Caco-2 (cell line): ENCODE data around the gene KIF27. TPM values are rescaled to one million over a fixed set of nuclear protein-coding genes. Genes with fewer than 3 reads are reported as not detected.
"Not testable (repeated sequence)": the region's sequence is repeated elsewhere in the genome, so short reads cannot be mapped to it uniquely, and the experiment has no call there.

ENCODE experiments used
- BruUV-seq: library from RNA; stranded (reverse); fragments of 400-500 nt; replicated peaks from 2 replicates; lab custom pipeline; 2021; lab: Mats Ljungman, UMichigan
- CTCF ChIA-PET: fragments of 300-600 bp; sonication (Branson Sonifier 250); formaldehyde crosslinking; loops from one replicate; lab custom pipeline; 2022; ENCODE audit warnings: antibody characterized with exemption; lab: Charles Lee
- POLR2A ChIA-PET: fragments of 300-600 bp; sonication (Branson Sonifier 250); formaldehyde crosslinking; loops from one replicate; lab custom pipeline; 2022; ENCODE audit warnings: antibody characterized with exemption; lab: Charles Lee
- DNase-seq, 2 experiments: peaks; one replicate each; pipeline versions ENCODE4 v3.0.0 to v3.0.0-alpha.2; 2020 to 2022
- H3K27me3 ChIP-seq: replicated peaks from 2 replicates; pipeline ENCODE4 v1.6.0; 2011; ENCODE audit warnings: low read length; ENCODE audit not compliant: control insufficient read depth, insufficient read depth
- H3K36me3 ChIP-seq: 2 replicates; pipeline ENCODE4 v1.5.1; 2011; ENCODE audit warnings: low read length; ENCODE audit not compliant: control insufficient read depth, insufficient read depth
- H3K4me1 ChIP-seq: fragments of 250-450 bp; sonication (Bioruptor Pico); 2 replicates; pipeline ENCODE4 v1.5.1; 2020; ENCODE audit warnings: mild to moderate bottlenecking
- H3K4me3 ChIP-seq: 2 replicates; pipeline ENCODE4 v1.5.1; 2011; ENCODE audit warnings: low read depth, mild to moderate bottlenecking, control low read depth, low read length
- H3K9me3 ChIP-seq: fragments of 250-450 bp; sonication (Bioruptor Pico); 2 replicates; pipeline ENCODE4 v1.5.1; 2020; ENCODE audit warnings: mild to moderate bottlenecking, moderate library complexity
- H3K27ac Mint-ChIP-seq: one replicate; pipeline ENCODE4 v1.8.0; 2022; ENCODE audit warnings: mixed read lengths; ENCODE audit not compliant: unreplicated experiment
- H3K27me3 Mint-ChIP-seq: one replicate; pipeline ENCODE4 v1.8.0; 2022; ENCODE audit warnings: mixed read lengths; ENCODE audit not compliant: insufficient read depth, unreplicated experiment
- H3K36me3 Mint-ChIP-seq: one replicate; pipeline ENCODE4 v1.8.0; 2022; ENCODE audit warnings: mild to moderate bottlenecking, mixed read lengths; ENCODE audit not compliant: insufficient read depth, unreplicated experiment
- H3K4me1 Mint-ChIP-seq: one replicate; pipeline ENCODE4 v1.8.0; 2022; ENCODE audit warnings: low read depth, mixed read lengths; ENCODE audit not compliant: unreplicated experiment
- H3K4me3 Mint-ChIP-seq: one replicate; pipeline ENCODE4 v1.8.0; 2022; ENCODE audit warnings: mild to moderate bottlenecking, moderate library complexity, mixed read lengths; ENCODE audit not compliant: unreplicated experiment
- H3K9me3 Mint-ChIP-seq: one replicate; pipeline ENCODE4 v1.8.0; 2022; ENCODE audit warnings: mixed read lengths; ENCODE audit not compliant: unreplicated experiment
- intact Hi-C: fragments of 100-400 bp; cut with micrococcal nuclease; formaldehyde crosslinking; loops from one replicate; pipeline ENCODE4 v1.10.0; 2022; ENCODE audit not compliant: unreplicated experiment
- total RNA-seq: library from RNA; stranded (reverse); gene quantifications from 2 replicates; pipeline ENCODE4 v1.2.3, GENCODE V29; 2022

Gene KIF27
- total RNA-seq, 1 experiment from 2014 or later: 1.8 TPM

GRCh38 chr9:83817011-83817355 is 104.2 kb downstream of the KIF27 start:
- CTCF ChIA-PET, H3K27me3 Mint-ChIP-seq, H3K36me3 ChIP-seq, H3K9me3 Mint-ChIP-seq, H3K4me1 Mint-ChIP-seq, POLR2A ChIA-PET, H3K27me3 ChIP-seq, H3K9me3 ChIP-seq, H3K4me1 ChIP-seq, H3K36me3 Mint-ChIP-seq, intact Hi-C loops, H3K27ac Mint-ChIP-seq, DNase-seq, BruUV-seq: not testable (repeated sequence)
- H3K4me3 ChIP-seq: peak overlapping the region; percentile 41
- peak overlapping the region; percentile 76 for H3K4me3 Mint-ChIP-seq

GRCh38 chr9:83815120-83815519 is 106.1 kb downstream of the KIF27 start:
- BruUV-seq, intact Hi-C loops, H3K4me3 Mint-ChIP-seq: not testable (repeated sequence)

GRCh38 chr9:83809213-83809612 is 112.0 kb downstream of the KIF27 start:
- H3K4me1 ChIP-seq, H3K9me3 ChIP-seq, H3K27ac Mint-ChIP-seq, BruUV-seq, H3K36me3 Mint-ChIP-seq, H3K9me3 Mint-ChIP-seq, intact Hi-C loops, H3K4me1 Mint-ChIP-seq, H3K4me3 Mint-ChIP-seq, H3K27me3 Mint-ChIP-seq, DNase-seq, CTCF ChIA-PET, POLR2A ChIA-PET, H3K36me3 ChIP-seq, H3K27me3 ChIP-seq, H3K4me3 ChIP-seq: not testable (repeated sequence)

More at GRCh38 chr9:83815120-83815519, 106.1 kb downstream of the KIF27 start:
- H3K4me1 ChIP-seq, DNase-seq, H3K27ac Mint-ChIP-seq, H3K27me3 ChIP-seq, H3K36me3 ChIP-seq, H3K9me3 ChIP-seq, H3K36me3 Mint-ChIP-seq, H3K4me1 Mint-ChIP-seq, CTCF ChIA-PET, H3K4me3 ChIP-seq, POLR2A ChIA-PET, H3K9me3 Mint-ChIP-seq, H3K27me3 Mint-ChIP-seq: not testable (repeated sequence)

DNA sequence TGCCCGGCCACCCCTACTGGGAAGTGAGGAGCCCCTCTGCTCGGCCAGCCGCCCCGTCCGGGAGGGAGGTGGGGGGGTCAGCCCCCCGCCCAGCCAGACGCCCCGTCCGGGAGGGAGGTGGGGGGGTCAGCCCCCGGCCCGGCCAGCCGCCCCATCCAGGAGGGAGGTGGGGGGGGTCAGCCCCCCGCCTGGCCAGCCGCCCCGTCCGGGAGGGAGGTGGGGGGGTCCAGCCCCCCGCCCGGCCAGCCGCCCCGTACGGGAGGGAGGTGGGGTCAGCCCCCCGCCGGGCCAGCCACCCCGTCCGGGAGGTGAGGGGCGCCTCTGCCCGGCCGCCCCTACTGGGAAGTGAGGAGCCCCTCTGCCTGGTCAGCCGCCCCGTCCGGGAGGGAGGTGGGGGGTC is 116.8 kb downstream of the KIF27 start:
- H3K36me3 Mint-ChIP-seq, intact Hi-C loops, H3K27me3 ChIP-seq, H3K4me1 ChIP-seq, BruUV-seq, DNase-seq, H3K27me3 Mint-ChIP-seq, H3K36me3 ChIP-seq, POLR2A ChIA-PET, CTCF ChIA-PET, H3K9me3 Mint-ChIP-seq, H3K4me1 Mint-ChIP-seq, H3K27ac Mint-ChIP-seq, H3K9me3 ChIP-seq, H3K4me3 ChIP-seq, H3K4me3 Mint-ChIP-seq: not testable (repeated sequence)

GRCh38 chr9:83803941-83804340 is 117.3 kb downstream of the KIF27 start:
- H3K27ac Mint-ChIP-seq, intact Hi-C loops, H3K9me3 Mint-ChIP-seq, H3K4me1 ChIP-seq, H3K4me3 Mint-ChIP-seq, BruUV-seq, H3K36me3 ChIP-seq, H3K36me3 Mint-ChIP-seq, H3K27me3 ChIP-seq, CTCF ChIA-PET, POLR2A ChIA-PET, H3K4me3 ChIP-seq, H3K4me1 Mint-ChIP-seq, DNase-seq, H3K27me3 Mint-ChIP-seq, H3K9me3 ChIP-seq: not testable (repeated sequence)
